GM19455 (cell line): ENCODE measurements around the gene YBEY.

Experiments
- ATAC-seq: cut with Tn5 transposase; IDR thresholded peaks from one replicate; pipeline ENCODE4 v1.9.1; 2021; ENCODE audit not compliant: unreplicated experiment

YBEY gene

DNA sequence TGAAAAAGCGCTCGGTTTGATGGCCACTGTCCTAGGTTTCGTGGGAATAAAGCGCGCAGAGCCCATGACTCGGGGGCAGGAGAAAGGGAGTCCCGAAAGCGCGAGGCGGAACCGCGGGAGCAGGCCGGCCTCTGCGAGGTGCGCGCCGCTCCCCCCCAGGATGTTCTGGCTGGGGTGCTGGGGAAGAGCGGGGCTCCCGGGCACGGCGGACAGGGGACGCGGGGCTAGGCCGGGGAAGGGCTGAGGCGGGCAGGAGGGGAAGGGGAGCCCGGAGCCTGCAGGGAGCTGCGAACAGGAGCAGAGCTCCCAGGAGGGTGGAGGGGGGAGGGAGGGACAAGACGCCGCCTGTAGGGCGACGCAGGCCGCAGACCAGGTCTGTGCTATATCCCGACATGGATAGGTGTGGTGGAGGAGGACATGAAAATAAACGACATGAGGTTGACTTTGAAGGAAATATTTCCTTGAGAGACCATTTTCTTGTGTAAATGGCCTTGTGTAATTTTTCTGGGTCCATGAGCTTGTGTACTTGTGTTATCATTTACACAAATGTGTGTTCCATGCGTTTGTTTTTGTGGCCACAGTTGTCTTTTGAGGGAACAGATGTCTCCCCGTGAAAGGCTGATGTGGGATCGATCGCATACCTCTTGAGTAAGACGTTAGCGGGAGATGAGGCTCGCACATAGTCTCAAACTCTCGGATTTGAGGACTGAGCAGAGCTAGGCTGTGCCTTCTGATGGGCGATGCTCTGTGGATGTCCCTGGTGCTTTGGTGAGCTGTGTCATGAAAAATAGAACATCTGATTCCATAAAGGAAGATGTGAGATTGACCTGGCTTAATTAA is 39.2 kb downstream of the YBEY start:
- no peak for ATAC-seq

- no peak for ATAC-seq
These were observed 40.1 kb downstream of the YBEY start for GRCh38 chr21:46326110-46326703.

DNA sequence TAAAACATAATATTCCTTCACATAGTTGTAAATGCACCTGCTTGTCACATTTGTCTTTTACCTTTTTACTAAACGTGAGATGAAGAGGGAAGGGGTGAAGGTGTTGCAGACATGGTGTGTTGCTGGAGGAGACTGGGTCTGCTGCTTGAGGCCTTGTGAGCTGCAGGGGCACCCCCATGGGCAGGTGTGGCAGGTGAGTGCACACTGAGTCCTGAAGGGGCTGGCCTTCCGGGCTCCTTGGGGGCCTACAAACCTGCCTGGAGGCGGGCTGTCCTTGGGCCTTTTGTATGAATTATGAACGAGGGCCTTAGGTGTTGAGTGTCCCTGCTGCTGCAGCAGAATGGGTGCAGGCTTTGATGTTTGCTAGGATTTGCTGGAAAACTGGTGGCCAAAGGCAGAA is 41.6 kb downstream of the YBEY start:
- ATAC-seq, result no peak

GRCh38 chr21:46328151-46328550 is 42.0 kb downstream of the YBEY start:
- ATAC-seq, result no peak

DNA sequence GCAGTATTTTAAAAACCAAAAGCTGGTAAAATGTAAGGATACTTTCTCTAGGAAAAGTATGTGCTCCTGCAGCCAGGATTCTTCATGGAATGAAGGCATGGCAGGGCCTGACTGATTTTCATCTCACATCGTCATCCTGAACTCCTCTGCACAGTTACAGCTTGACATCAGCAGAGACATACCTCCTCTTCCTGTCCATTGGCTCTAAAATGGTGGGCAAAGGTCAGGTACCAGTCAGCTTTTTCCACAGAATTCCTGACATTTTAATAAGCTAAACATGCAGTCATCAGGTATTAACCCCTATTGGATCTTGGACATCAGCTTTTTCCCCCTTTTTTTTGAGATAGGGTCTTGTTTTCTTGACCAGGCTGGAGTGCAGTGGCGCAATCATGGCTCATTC is 43.7 kb downstream of the YBEY start:
- no peak for ATAC-seq

DNA sequence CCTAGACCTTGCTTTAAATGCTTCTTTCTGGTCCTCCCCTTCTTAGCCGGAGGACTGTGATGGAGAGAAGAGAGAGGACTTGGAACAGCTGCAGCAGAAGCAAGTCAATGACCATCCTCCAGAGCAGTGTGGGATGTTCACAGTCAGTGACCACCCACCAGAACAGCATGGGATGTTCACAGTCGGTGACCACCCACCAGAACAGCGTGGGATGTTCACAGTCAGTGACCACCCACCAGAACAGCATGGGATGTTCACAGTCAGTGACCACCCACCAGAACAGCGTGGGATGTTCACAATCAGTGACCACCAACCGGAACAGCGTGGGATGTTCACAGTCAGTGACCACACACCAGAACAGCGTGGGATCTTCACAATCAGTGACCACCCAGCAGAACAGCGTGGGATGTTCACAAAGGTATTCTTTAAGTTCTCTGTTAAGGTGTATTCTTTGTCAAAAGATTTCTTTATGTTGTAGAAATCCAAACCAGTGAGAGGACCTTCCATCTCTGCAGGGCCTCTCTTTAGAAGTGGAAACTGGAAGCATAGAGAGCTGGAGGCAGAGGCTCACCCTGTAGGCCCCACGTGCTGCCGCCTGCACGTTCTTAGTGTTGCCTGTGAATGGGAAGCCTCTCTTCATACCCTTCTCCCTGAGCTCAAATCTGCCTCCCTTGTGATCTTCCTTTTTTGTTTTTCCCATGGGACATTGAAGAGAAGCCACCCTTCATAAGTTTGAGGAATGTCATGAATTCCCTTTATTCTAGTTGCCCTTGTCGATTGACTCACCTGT is 48.4 kb downstream of the YBEY start:
- ATAC-seq, result no peak

DNA sequence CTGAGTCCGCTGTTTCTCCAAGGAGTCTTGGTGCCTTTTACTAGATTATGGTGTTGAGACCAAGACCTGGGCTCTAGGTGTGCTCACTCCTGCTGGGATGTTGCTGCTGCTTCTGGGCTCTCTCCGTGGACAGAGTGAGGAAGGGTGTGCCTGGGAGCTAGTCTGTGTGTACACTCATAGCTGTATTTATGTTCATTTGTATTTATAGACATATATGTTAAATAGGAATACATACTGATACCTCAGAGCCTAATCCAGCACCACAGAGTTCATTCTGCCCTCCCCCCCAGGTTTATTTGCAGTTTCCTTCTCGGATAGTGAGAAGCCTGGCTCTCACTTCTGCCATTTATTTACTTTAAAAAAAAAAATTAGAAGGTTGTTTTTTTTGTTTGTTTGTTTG is 50.5 kb downstream of the YBEY start:
- ATAC-seq, result no peak

- no peak for ATAC-seq
These were observed 54.9 kb downstream of the YBEY start for GRCh38 chr21:46340998-46341397.

GRCh38 chr21:46344219-46344915 is 58.2 kb downstream of the YBEY start:
- no peak for ATAC-seq

DNA sequence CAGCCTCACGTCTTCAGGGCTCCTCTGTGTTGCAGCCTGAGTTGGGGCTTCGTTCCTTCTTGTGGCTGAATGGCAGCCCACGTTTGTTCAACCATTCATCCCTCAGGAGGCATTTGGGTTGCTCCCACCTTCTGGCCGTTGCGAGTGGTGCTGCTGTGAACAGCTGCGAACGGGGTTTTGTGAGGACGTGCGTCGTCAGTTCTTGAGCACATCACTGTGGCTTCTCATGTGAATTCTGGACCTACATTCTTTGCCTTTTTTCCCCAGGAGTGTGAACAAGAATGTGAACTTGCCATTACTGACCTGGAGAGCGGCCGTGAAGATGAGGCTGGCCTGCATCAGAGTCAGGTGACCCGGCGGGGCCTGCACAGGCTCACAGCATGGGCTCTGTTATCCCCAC is 59.7 kb downstream of the YBEY start:
- ATAC-seq, result no peak

GRCh38 chr21:46346296-46347202 is 60.4 kb downstream of the YBEY start:
- no peak for ATAC-seq

GRCh38 chr21:46347203-46347550 is 61.0 kb downstream of the YBEY start:
- no peak for ATAC-seq
